Suprapubic skin (tissue), 3 donors: ENCODE measurements around the gene GTF2H1.

Experiments
- POLR2A ChIP-seq, 2 donors: fragments of 450-650 bp; IDR thresholded peaks; one replicate each; pipeline ENCODE4 v1.6.1; 2017; ENCODE audit warnings: antibody characterized with exemption in 2 of 2, mild to moderate bottlenecking in 2 of 2, moderate library complexity in 2 of 2
- TF ChIP-seq, protein P1 (sequence below), 2 donors: fragments of 200-600 bp in 1 of 2; fragments of 450-650 bp in 1 of 2; sonication (generic) in 1 of 2; IDR thresholded peaks; one replicate each; pipeline ENCODE4 v1.5.1; 2016 to 2019; ENCODE audit warnings: antibody characterized with exemption in 2 of 2, mild to moderate bottlenecking in 1 of 2, moderate library complexity in 1 of 2

DNA sequence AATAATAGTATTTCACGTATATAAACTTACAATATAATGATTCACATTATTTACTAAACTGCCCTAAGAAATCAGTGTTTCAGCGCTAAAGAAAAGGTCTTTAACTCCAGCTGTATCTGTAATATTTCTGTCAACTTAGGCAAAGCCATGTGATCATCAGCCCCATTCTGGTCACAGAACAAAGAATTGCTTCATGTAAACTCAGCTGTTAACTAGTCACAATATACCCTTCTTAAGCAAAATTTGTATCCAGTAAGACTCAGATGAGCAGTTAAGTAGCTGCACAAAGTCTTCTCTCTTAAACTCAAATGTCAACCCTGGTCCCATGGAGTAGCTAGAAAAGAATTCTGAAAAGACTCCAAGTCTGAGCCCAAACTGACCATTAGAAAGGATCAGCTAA is 27.1 kb upstream of the GTF2H1 start:
- TF ChIP-seq, protein P1, sequence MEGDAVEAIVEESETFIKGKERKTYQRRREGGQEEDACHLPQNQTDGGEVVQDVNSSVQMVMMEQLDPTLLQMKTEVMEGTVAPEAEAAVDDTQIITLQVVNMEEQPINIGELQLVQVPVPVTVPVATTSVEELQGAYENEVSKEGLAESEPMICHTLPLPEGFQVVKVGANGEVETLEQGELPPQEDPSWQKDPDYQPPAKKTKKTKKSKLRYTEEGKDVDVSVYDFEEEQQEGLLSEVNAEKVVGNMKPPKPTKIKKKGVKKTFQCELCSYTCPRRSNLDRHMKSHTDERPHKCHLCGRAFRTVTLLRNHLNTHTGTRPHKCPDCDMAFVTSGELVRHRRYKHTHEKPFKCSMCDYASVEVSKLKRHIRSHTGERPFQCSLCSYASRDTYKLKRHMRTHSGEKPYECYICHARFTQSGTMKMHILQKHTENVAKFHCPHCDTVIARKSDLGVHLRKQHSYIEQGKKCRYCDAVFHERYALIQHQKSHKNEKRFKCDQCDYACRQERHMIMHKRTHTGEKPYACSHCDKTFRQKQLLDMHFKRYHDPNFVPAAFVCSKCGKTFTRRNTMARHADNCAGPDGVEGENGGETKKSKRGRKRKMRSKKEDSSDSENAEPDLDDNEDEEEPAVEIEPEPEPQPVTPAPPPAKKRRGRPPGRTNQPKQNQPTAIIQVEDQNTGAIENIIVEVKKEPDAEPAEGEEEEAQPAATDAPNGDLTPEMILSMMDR (IDR thresholded peaks at IDR 0.05), result no peak
- no peak for TF ChIP-seq POLR2A (IDR thresholded peaks at IDR 0.05)
